H9 (cell line): ENCODE results near the gene MRPL18. TPM values are rescaled to one million over a fixed set of nuclear protein-coding genes. Genes with fewer than 3 reads are reported as not detected.

ENCODE experiments used
- DNase-seq: peaks from one replicate; pipeline ENCODE4 v3.0.0-alpha.2; 2017
- H2AFZ ChIP-seq: one replicate; pipeline ENCODE4 v1.6.1; 2013; ENCODE audit warnings: mild to moderate bottlenecking, low read length, control low read depth, moderate library complexity
- H2AK5ac ChIP-seq: 2 replicates; pipeline ENCODE4 v1.6.1; 2013; ENCODE audit warnings: low read length, control low read depth, mixed read lengths; ENCODE audit not compliant: insufficient read length
- H2BK120ac ChIP-seq: one replicate; pipeline ENCODE4 v1.6.1; 2013; ENCODE audit warnings: low read depth, mild to moderate bottlenecking, low read length, control low read depth, inconsistent platforms; ENCODE audit not compliant: poor library complexity, severe bottlenecking
- H2BK12ac ChIP-seq: 2 replicates; pipeline ENCODE4 v1.6.1; 2013; ENCODE audit warnings: low read length, control low read depth, mixed read lengths, low read depth; ENCODE audit not compliant: insufficient read length
- H2BK15ac ChIP-seq: 2 replicates; pipeline ENCODE4 v1.6.1; 2013; ENCODE audit warnings: low read depth, low read length, control low read depth
- H2BK20ac ChIP-seq: one replicate; pipeline ENCODE4 v1.6.1; 2013; ENCODE audit warnings: low read depth, mild to moderate bottlenecking, low read length, control low read depth, inconsistent platforms; ENCODE audit not compliant: poor library complexity, severe bottlenecking
- H2BK5ac ChIP-seq: 2 replicates; pipeline ENCODE4 v1.6.1; 2013; ENCODE audit warnings: low read length, control low read depth, mixed read lengths; ENCODE audit not compliant: insufficient read length
- H3K14ac ChIP-seq: 2 replicates; pipeline ENCODE4 v1.6.1; 2013; ENCODE audit warnings: low read length, control low read depth; ENCODE audit not compliant: insufficient read depth
- H3K18ac ChIP-seq: 2 replicates; pipeline ENCODE4 v1.6.1; 2013; ENCODE audit warnings: low read depth, mild to moderate bottlenecking, mixed read lengths, low read length, control low read depth; ENCODE audit not compliant: insufficient read length
- H3K23ac ChIP-seq: 2 replicates; pipeline ENCODE4 v1.6.1; 2013; ENCODE audit warnings: low read length, control low read depth, mixed read lengths, low read depth; ENCODE audit not compliant: insufficient read length
- H3K23me2 ChIP-seq: 2 replicates; pipeline ENCODE4 v1.6.1; 2013; ENCODE audit warnings: low read depth, mild to moderate bottlenecking, mixed read lengths, low read length, control low read depth; ENCODE audit not compliant: insufficient read length, poor library complexity, severe bottlenecking
- H3K27ac ChIP-seq: 2 replicates; pipeline ENCODE4 v1.5.1; 2013; ENCODE audit warnings: low read length, control low read depth, mixed read lengths, low read depth; ENCODE audit not compliant: insufficient read length
- H3K27me3 ChIP-seq: 2 replicates; pipeline ENCODE4 v1.6.1; 2013; ENCODE audit warnings: low read length, control low read depth, inconsistent platforms; ENCODE audit not compliant: insufficient read depth
- H3K4ac ChIP-seq: 2 replicates; pipeline ENCODE4 v1.6.1; 2013; ENCODE audit warnings: low read depth, mild to moderate bottlenecking, control low read depth, inconsistent platforms, low read length, moderate library complexity
- H3K4me1 ChIP-seq: 2 replicates; pipeline ENCODE4 v1.6.1; 2013; ENCODE audit warnings: low read length, control low read depth, inconsistent platforms; ENCODE audit not compliant: insufficient read depth
- H3K4me2 ChIP-seq: 2 replicates; pipeline ENCODE4 v1.6.1; 2013; ENCODE audit warnings: low read length, control low read depth, mixed read lengths; ENCODE audit not compliant: insufficient read length, insufficient read depth
- H3K56ac ChIP-seq: 2 replicates; pipeline ENCODE4 v1.6.1; 2013; ENCODE audit warnings: low read depth, mild to moderate bottlenecking, mixed read lengths, low read length, control low read depth; ENCODE audit not compliant: insufficient read length
- H3K79me1 ChIP-seq: 2 replicates; pipeline ENCODE4 v1.6.1; 2013; ENCODE audit warnings: low read depth, mild to moderate bottlenecking, moderate library complexity, low read length, control low read depth, inconsistent platforms; ENCODE audit not compliant: insufficient read depth, poor library complexity, severe bottlenecking
- H3K79me2 ChIP-seq: 2 replicates; pipeline ENCODE4 v1.6.1; 2013; ENCODE audit warnings: low read length, control low read depth, inconsistent platforms; ENCODE audit not compliant: insufficient read depth
- H3K9ac ChIP-seq: 2 replicates; pipeline ENCODE4 v1.6.1; 2013; ENCODE audit warnings: low read length, control low read depth, mixed read lengths; ENCODE audit not compliant: insufficient read length; ENCODE audit errors: extremely low read depth
- H3K9me3 ChIP-seq: one replicate; pipeline ENCODE4 v1.6.1; 2013; ENCODE audit warnings: low read depth, low read length, inconsistent platforms; ENCODE audit not compliant: control insufficient read depth
- H3T11ph ChIP-seq: one replicate; pipeline ENCODE4 v1.6.1; 2013; ENCODE audit warnings: mild to moderate bottlenecking, low read length, control low read depth, inconsistent platforms
- H4K20me1 ChIP-seq: one replicate; pipeline ENCODE4 v1.6.1; 2013; ENCODE audit not compliant: control insufficient read depth, insufficient read length, insufficient read depth
- H4K5ac ChIP-seq: 2 replicates; pipeline ENCODE4 v1.6.1; 2013; ENCODE audit warnings: low read depth, mild to moderate bottlenecking, mixed read lengths, low read length, control low read depth; ENCODE audit not compliant: insufficient read length
- H4K8ac ChIP-seq: replicated peaks from 2 replicates; pipeline ENCODE4 v1.6.1; 2013; ENCODE audit warnings: low read length, control low read depth, mixed read lengths, low read depth; ENCODE audit not compliant: insufficient read length
- H4K91ac ChIP-seq: 2 replicates; pipeline ENCODE4 v1.6.1; 2013; ENCODE audit warnings: low read depth, mild to moderate bottlenecking, moderate library complexity, mixed read lengths, low read length, control low read depth; ENCODE audit not compliant: insufficient read length
- H3K27ac Mint-ChIP-seq, 3 experiments: 2 replicates in 2 of 3; 3 replicates in 1 of 3; pipeline ENCODE4 v1.8.0; 2020 to 2021; ENCODE audit warnings: mixed read lengths in 3 of 3, mild to moderate bottlenecking in 1 of 3, moderate library complexity in 1 of 3
- H3K27me3 Mint-ChIP-seq: 2 replicates; pipeline ENCODE4 v1.8.0; 2021; ENCODE audit warnings: low read depth, mild to moderate bottlenecking, moderate library complexity, mixed read lengths
- H3K36me3 Mint-ChIP-seq, 3 experiments: 2 replicates in 2 of 3; 3 replicates in 1 of 3; pipeline ENCODE4 v1.8.0; 2020 to 2021; ENCODE audit warnings: low read depth in 3 of 3, mixed read lengths in 3 of 3; ENCODE audit not compliant: insufficient read depth in 1 of 3
- H3K4me1 Mint-ChIP-seq, 2 experiments: 2 replicates each; pipeline ENCODE4 v1.8.0; 2020; ENCODE audit warnings: mixed read lengths in 2 of 2
- H3K4me3 Mint-ChIP-seq, 2 experiments: 2 replicates in 1 of 2; 3 replicates in 1 of 2; pipeline ENCODE4 v1.8.0; 2020 to 2021; ENCODE audit warnings: mild to moderate bottlenecking in 2 of 2, mixed read lengths in 2 of 2, moderate library complexity in 1 of 2
- H3K9me3 Mint-ChIP-seq, 2 experiments: 2 replicates in 1 of 2; 3 replicates in 1 of 2; pipeline ENCODE4 v1.8.0; 2020; ENCODE audit warnings: mild to moderate bottlenecking in 2 of 2, mixed read lengths in 2 of 2, moderate library complexity in 1 of 2
- CTCF ChIP-seq: fragments of 200-600 bp; sonication (generic); conservative IDR thresholded peaks from 3 replicates; pipeline ENCODE4 v1.8.0; 2021; ENCODE audit warnings: antibody characterized with exemption, mild to moderate bottlenecking
- WGBS: extraction: QIAGEN DNeasy Blood & Tissue Kit; methylation state at CpG from one replicate; pipeline ENCODE4 v1.1.7; 2013; ENCODE audit warnings: missing lambda C conversion rate, low lambda C conversion rate, mixed read lengths; ENCODE audit not compliant: insufficient read length; ENCODE audit errors: extremely low coverage; 5-methylcytosine and 5-hydroxymethylcytosine counted together
- total RNA-seq: library from RNA; stranded (reverse); gene quantifications from 2 replicates; pipeline ENCODE4 v1.2.1, GENCODE V29; 2021

MRPL18 gene
- total RNA-seq, 1 experiment from 2014 or later, result 88.8 TPM

- no peak overlapping the region for H3T11ph ChIP-seq
- no peak for TF ChIP-seq CTCF
- H3K56ac ChIP-seq, result no peak overlapping the region
- Mint-ChIP-seq H3K9me3 (no peaks in the 10 kb centered on the region; a peak in 1 of 5 replicates), H3K4me1 (peaks cover 32 to 37% of the 10 kb centered on the region in 2 experiments), H3K27me3 (no peaks in the 10 kb centered on the region; the same call in none of the 2 replicates), H3K27ac (peak overlapping the region in 1 of 3 experiments; percentile 78; a peak in 1 of 7 replicates), H3K36me3 (peaks cover 0 to 6% (median 1%) of the 10 kb centered on the region in 3 experiments; a peak in 3 of 7 replicates), H3K4me3 (no peak overlapping the region)
- no peak overlapping the region for H3K18ac ChIP-seq
- H3K14ac ChIP-seq, result no peak overlapping the region
- no peaks in the 10 kb centered on the region for H3K23me2 ChIP-seq
- no peak overlapping the region for H2BK20ac ChIP-seq
- no peaks in the 10 kb centered on the region for H4K20me1 ChIP-seq
- H3K79me1 ChIP-seq, result no peaks in the 10 kb centered on the region
- H3K23ac ChIP-seq, result no peak overlapping the region
- no CpG with 5 or more reads among the region's 7 CpGs for WGBS
- no peak overlapping the region for H3K9ac ChIP-seq
- peaks cover 18% of the 10 kb centered on the region; the same call in 1 of the 2 replicates for H3K4me1 ChIP-seq
- H2AFZ ChIP-seq, result no peak overlapping the region
- no peak overlapping the region for H2BK120ac ChIP-seq
- no peak overlapping the region for H2AK5ac ChIP-seq
- no peak overlapping the region for H4K8ac ChIP-seq
- H3K4ac ChIP-seq, result no peak overlapping the region
- DNase-seq, result no peak
- no peak overlapping the region for H4K5ac ChIP-seq
- no peak overlapping the region for H4K91ac ChIP-seq
- no peaks in the 10 kb centered on the region for H3K27me3 ChIP-seq
- H2BK15ac ChIP-seq, result no peak overlapping the region
- no peaks in the 10 kb centered on the region for H3K9me3 ChIP-seq
- no peak overlapping the region for H2BK5ac ChIP-seq
- H2BK12ac ChIP-seq, result no peak overlapping the region
- no peak overlapping the region for H3K27ac ChIP-seq
- no peaks in the 10 kb centered on the region for H3K79me2 ChIP-seq
- H3K4me2 ChIP-seq, result no peak overlapping the region
These were observed 37.8 kb downstream of the MRPL18 start for GRCh38 chr6:159828074-159828473.
